HTR-8/SVneo (cell line): ENCODE results near the gene INTS11.
A peak's percentile ranks its signal among the peaks of the same experiment; 100 is the strongest.

Experiments used
- DNase-seq: peaks from one replicate; pipeline ENCODE4 v3.0.0; 2011; ENCODE audit warnings: low spot score, mixed read lengths; ENCODE audit not compliant: insufficient read length
- FAIRE-seq: peaks from 2 replicates; lab custom pipeline; 2011; peaks lifted over from hg19 to GRCh38; lab: Jason Lieb, UNC

INTS11 gene

DNA sequence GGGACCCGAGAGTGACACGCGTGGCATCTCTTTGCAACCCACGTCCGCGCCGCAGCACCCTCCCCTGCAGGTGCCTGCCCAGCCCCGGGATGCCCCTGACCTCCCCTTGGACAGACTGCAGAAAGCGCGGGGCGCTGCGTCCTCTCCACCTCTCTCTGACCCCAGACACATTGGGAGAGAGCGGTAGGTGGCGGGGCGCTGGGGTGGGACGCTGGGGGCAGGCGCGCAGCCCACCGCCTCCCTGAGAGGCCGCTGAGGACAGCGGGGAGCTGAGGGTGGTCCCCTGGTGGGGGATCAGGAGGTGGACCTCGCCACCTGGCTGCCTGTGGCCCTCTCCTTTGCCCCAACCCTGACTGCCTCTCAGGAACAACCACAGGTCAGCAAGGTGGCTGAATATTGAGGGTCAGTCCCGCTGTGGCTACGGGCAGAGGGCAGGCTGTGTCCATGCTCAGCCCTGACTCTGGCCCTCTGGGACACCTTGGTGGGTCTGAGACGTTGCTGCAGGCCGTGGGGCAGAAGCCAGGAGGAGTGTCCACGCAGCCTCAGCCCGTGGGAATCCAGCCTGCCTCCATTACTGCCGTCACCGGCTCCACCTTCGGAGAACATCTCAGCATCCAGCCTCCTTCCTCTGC, 50.0 kb downstream of the INTS11 start:
- DNase-seq (no peak), FAIRE-seq (peak; percentile 55)

DNA sequence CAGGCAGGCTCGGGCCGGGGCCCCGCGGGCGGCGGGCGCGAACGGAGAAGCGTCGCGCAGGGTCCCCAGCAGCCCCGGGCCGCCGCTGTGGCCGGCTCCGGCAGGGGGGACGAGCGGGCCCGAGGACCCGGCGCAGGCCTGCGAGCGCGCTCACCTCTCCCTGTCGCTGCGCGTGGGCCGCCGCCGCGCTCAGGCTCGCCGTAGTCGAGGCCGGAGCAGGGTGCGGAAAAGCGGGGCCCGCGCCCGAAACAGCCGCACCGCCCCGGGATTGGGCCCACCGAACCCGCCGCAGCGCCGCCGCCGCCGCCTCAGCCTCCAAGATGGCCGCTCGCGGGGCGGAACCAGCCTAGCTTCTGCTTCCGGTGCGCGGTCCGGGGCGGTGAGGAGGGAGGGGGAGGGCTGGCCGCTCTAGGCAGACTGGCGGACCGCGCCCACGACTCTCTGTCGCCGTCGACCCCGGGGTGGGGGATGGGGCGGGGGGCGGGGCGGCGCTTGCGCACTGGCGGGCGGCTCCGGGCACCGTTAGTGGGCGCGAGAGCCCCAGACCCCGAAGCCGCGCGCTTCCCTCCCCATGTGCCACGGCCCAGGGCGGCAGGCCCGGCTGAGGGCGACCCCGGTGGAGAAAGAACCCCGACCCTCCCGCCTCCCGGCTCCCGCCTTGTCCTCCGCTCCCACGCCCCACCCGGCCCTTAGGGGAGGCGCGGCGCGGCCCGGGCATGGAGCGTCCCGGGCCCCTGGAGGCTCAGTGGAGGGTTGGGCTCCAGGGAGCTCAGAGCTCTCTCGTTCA, 50.8 kb downstream of the INTS11 start, which contains the start of gene UBE2J2:
UBE2J2 (minus strand) TSS at position 343 of the 787 bp plus-strand sequence. CDS start 5,862 bp downstream, outside the sequence.
- DNase-seq = peak; percentile 92
- FAIRE-seq = peak; percentile 84

- no peak for DNase-seq
- no peak for FAIRE-seq
Observed at GRCh38 chr1:1273209-1273511, 51.3 kb downstream of the INTS11 start.

GRCh38 chr1:1272341-1273208, 51.9 kb downstream of the INTS11 start:
- FAIRE-seq (peak; percentile 52), DNase-seq (no peak)

GRCh38 chr1:1270813-1271212, 53.6 kb downstream of the INTS11 start:
- DNase-seq (no peak), FAIRE-seq (no peak)

- FAIRE-seq = no peak
- no peak for DNase-seq
Observed at GRCh38 chr1:1268284-1268682, 56.2 kb downstream of the INTS11 start.

GRCh38 chr1:1267488-1268283, 56.8 kb downstream of the INTS11 start:
- FAIRE-seq (no peak), DNase-seq (no peak)

DNA sequence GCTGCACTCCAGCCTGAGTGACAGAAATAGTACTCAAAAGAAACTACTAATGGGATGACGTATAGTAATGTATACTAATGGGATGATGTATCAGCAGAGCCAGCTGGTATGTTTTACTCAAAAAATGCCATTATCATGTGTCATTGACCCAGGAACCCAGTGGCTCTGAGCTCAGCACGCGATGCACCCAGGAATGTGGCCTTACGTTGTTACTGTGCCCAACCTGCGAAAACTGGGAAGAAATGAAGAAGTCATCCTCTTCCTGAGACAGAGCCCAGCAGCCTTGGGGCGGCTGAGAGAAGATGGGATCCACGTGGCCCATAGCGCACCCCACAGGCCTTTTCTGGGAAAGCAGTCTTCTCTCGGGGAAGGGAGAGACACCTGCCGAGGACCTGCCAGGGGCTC, 59.6 kb downstream of the INTS11 start:
- DNase-seq (peak; percentile 89), FAIRE-seq (peak; percentile 98)

GRCh38 chr1:1264026-1264425, 60.4 kb downstream of the INTS11 start:
- DNase-seq (no peak), FAIRE-seq (no peak)

- DNase-seq (no peak), FAIRE-seq (no peak)
Observed at GRCh38 chr1:1262758-1263157, 61.7 kb downstream of the INTS11 start.

DNA sequence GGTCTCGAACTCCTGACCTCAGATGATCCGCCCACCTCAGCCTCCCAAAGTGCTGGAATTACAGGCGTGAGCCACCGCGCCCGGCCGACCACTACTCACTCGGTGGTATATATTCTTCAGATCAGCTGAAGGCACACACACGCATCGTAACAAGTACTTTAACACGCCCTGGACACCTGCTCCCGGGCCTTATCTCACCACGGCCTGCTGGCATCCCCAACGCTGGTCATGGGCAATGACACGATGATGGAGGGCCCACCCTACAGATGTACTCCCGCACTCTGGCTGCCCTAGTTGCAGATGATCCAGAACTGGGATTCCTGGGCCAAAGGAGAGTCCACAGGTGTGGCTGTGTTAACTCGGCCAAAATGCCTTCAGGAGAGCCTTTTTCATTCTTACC, 62.4 kb downstream of the INTS11 start:
- FAIRE-seq = no peak
- DNase-seq = no peak
